GM12878 (cell line): ENCODE results near the gene KRT82. TPM values are rescaled to one million over a fixed set of nuclear protein-coding genes. Genes with fewer than 3 reads are reported as not detected.

Experiments
- ATAC-seq: fragments of 200-7000 bp; cut with Tn5 transposase; 3 replicates; pipeline ENCODE4 v1.9.1; 2020; ENCODE audit warnings: mild to moderate bottlenecking, moderate library complexity
- BruUV-seq: library from RNA; stranded (reverse); fragments of 400-500 nt; replicated peaks from 2 replicates; lab custom pipeline; 2021; lab: Mats Ljungman, UMichigan
- CTCF ChIA-PET: fragments of 300-600 bp; sonication (Branson Sonifier 250); formaldehyde crosslinking; extraction: SDS; loops from one replicate; lab custom pipeline; 2021; ENCODE audit warnings: inconsistent platforms; lab: Yijun Ruan, JAX
- POLR2A ChIA-PET: fragments of 350-600 bp; formaldehyde crosslinking; extraction: SDS; loops from one replicate; lab custom pipeline; 2021; ENCODE audit warnings: inconsistent platforms; lab: Charles Lee
- RAD21 ChIA-PET: fragments of 300-600 bp; sonication (Branson Sonifier 250); formaldehyde crosslinking; loops from one replicate; lab custom pipeline; 2023; ENCODE audit warnings: antibody characterized with exemption; ENCODE audit not compliant: unreplicated experiment; lab: Charles Lee
- SMC1A ChIA-PET: fragments of 300-600 bp; sonication (Branson Sonifier 250); formaldehyde crosslinking; loops from one replicate; lab custom pipeline; 2023; ENCODE audit not compliant: unreplicated experiment, uncharacterized antibody; lab: Charles Lee
- DNase-seq: peaks from one replicate; pipeline ENCODE4 v3.0.0-alpha.2; 2011; ENCODE audit warnings: low read depth, low spot score
- FAIRE-seq: peaks from 3 replicates; lab custom pipeline; 2011; peaks lifted over from hg19 to GRCh38; lab: Jason Lieb, UNC
- H2AFZ ChIP-seq: 2 replicates; pipeline ENCODE4 v1.6.0; 2011; ENCODE audit warnings: low read depth, low read length, control low read depth; ENCODE audit not compliant: control insufficient read depth
- H3K27ac ChIP-seq: 2 replicates; pipeline ENCODE4 v1.5.1; 2011; ENCODE audit warnings: control low read depth; ENCODE audit not compliant: control insufficient read depth, insufficient read depth
- H3K27me3 ChIP-seq, 2 experiments: replicated peaks in 1 of 2; 2 replicates each; pipeline versions ENCODE4 v1.6.0 to v1.6.1; 2011; ENCODE audit warnings: low read length in 1 of 2; ENCODE audit not compliant: control insufficient read depth in 2 of 2, insufficient read depth in 2 of 2
- H3K36me3 ChIP-seq, 2 experiments: 2 replicates each; pipeline ENCODE4 v1.5.1; 2011; ENCODE audit warnings: low read length in 1 of 2; ENCODE audit not compliant: control insufficient read depth in 2 of 2, insufficient read depth in 2 of 2
- H3K4me1 ChIP-seq: 2 replicates; pipeline ENCODE4 v1.6.1; 2011; ENCODE audit warnings: mild to moderate bottlenecking, low read length, moderate library complexity, mixed read lengths; ENCODE audit not compliant: control insufficient read depth, insufficient read depth
- H3K4me2 ChIP-seq: 2 replicates; pipeline ENCODE4 v1.6.0; 2011; ENCODE audit warnings: control low read depth; ENCODE audit not compliant: control insufficient read depth, insufficient read depth
- H3K4me3 ChIP-seq: fragments of 200-600 bp; sonication (generic); 2 replicates; pipeline ENCODE4 v1.5.1; 2016
- H3K79me2 ChIP-seq: 2 replicates; pipeline ENCODE4 v1.6.0; 2011; ENCODE audit warnings: low read length; ENCODE audit not compliant: control insufficient read depth, insufficient read depth
- H3K9ac ChIP-seq: 2 replicates; pipeline ENCODE4 v1.8.0; 2011; ENCODE audit warnings: low read length, control low read depth, mixed read lengths; ENCODE audit not compliant: control insufficient read depth, insufficient read depth
- H3K9me3 ChIP-seq: replicated peaks from 3 replicates; pipeline ENCODE4 v1.5.1; 2011; ENCODE audit warnings: mild to moderate bottlenecking, low read length; ENCODE audit not compliant: control insufficient read depth, insufficient read depth
- H4K20me1 ChIP-seq: 2 replicates; pipeline ENCODE4 v1.6.0; 2011; ENCODE audit not compliant: control insufficient read depth, insufficient read depth
- ESRRA ChIP-seq: IDR thresholded peaks from 2 replicates; pipeline ENCODE4 v1.6.1; 2012; ENCODE audit warnings: mild to moderate bottlenecking, low read length, improper control_type of control experiment
- NFYB ChIP-seq: IDR thresholded peaks from 2 replicates; pipeline ENCODE4 v1.6.1; 2011; ENCODE audit warnings: low read depth, mild to moderate bottlenecking, low read length, improper control_type of control experiment, moderate library complexity; ENCODE audit not compliant: insufficient read depth
- RELA ChIP-seq: fragments of 450-650 bp; IDR thresholded peaks from 2 replicates; pipeline ENCODE4 v1.8.0; 2014; ENCODE audit warnings: borderline replicate concordance; ENCODE audit not compliant: partially characterized antibody
- SMARCA5 ChIP-seq: fragments of 450-650 bp; IDR thresholded peaks from 2 replicates; pipeline ENCODE4 v1.6.1; 2017; ENCODE audit warnings: mild to moderate bottlenecking
- SREBF2 ChIP-seq: IDR thresholded peaks from 2 replicates; pipeline ENCODE4 v1.6.1; 2012; ENCODE audit warnings: mild to moderate bottlenecking, low read length
- STAT1 ChIP-seq: fragments of 450-650 bp; conservative IDR thresholded peaks from 2 replicates; pipeline ENCODE4 v1.6.1; 2014; ENCODE audit warnings: antibody characterized with exemption, mild to moderate bottlenecking
- SUZ12 ChIP-seq: fragments of 200-600 bp; sonication (generic); IDR thresholded peaks from one replicate; pipeline ENCODE4 v1.6.1; 2018; ENCODE audit warnings: antibody characterized with exemption, mild to moderate bottlenecking; ENCODE audit not compliant: unreplicated experiment
- YY1 ChIP-seq: IDR thresholded peaks from 2 replicates; pipeline ENCODE4 v1.6.1; 2011; ENCODE audit warnings: low read depth, mild to moderate bottlenecking, low read length
- ZNF217 ChIP-seq: fragments of 450-650 bp; IDR thresholded peaks from 2 replicates; pipeline ENCODE4 v1.6.1; 2017; ENCODE audit warnings: antibody characterized with exemption, mild to moderate bottlenecking
- WGBS: methylation state at CpG from one replicate; pipeline ENCODE4 v1.1.6; 2016; ENCODE audit warnings: low lambda C conversion rate; ENCODE audit not compliant: insufficient replicate concordance, insufficient coverage; ENCODE audit errors: missing lambda C conversion rate; 5-methylcytosine and 5-hydroxymethylcytosine counted together
- in situ Hi-C: fragments of 300-500 bp; cut with MboI; formaldehyde crosslinking; loops from 9 replicates; pipeline ENCODE4 v1.14.3; 2018; ENCODE audit warnings: mixed read lengths
- intact Hi-C: fragments of 100-400 bp; cut with micrococcal nuclease; formaldehyde crosslinking; loops from one replicate; pipeline ENCODE4 v1.14.2; 2022; ENCODE audit not compliant: unreplicated experiment
- polyA plus RNA-seq, 11 experiments: library from polyadenylated mRNA; depleted of rRNA in 4 of 11; unstranded in 6 of 11; stranded (reverse) in 5 of 11; fragments of >200 nt; fragmentation: Nextera tagmentation in 4 of 11; fragmentation: Illumina TruSeq in 1 of 11; extraction: Ambion mirVana in 4 of 11; extraction: Trizol in 1 of 11; gene quantifications; 1 replicate in 1 of 11; 2 replicates in 10 of 11; pipeline versions ENCODE4 v1.2.1 to v1.2.3, GENCODE V29; 2011 to 2016; ENCODE audit warnings: inconsistent platforms in 2 of 11, missing spikeins in 2 of 11, low read depth in 1 of 11
- total RNA-seq, 4 experiments: library from RNA; depleted of rRNA in 3 of 4; stranded (reverse); fragments of >200 nt in 3 of 4; fragmentation: Illumina TruSeq in 1 of 4; extraction: Trizol in 1 of 4; gene quantifications; 2 replicates each; pipeline versions ENCODE4 v1.2.1 to v1.2.3, GENCODE V29; 2013 to 2021
- TF ChIP-seq, protein P1 (sequence below): fragments of 450-650 bp; IDR thresholded peaks from 2 replicates; pipeline ENCODE4 v1.6.1; 2016; ENCODE audit warnings: mild to moderate bottlenecking, moderate library complexity, borderline replicate concordance
- TF ChIP-seq, protein P2 (sequence below): fragments of 150-350 bp; IDR thresholded peaks from 2 replicates; pipeline ENCODE4 v1.6.1; 2014; ENCODE audit warnings: mild to moderate bottlenecking, low read depth, low read length
- TF ChIP-seq, protein P3 (sequence below): fragments of 450-650 bp; IDR thresholded peaks from 2 replicates; pipeline ENCODE4 v1.6.1; 2017; ENCODE audit warnings: borderline replicate concordance
- TF ChIP-seq, protein P4 (sequence below): fragments of 450-650 bp; formaldehyde crosslinking; IDR thresholded peaks from 2 replicates; pipeline ENCODE4 v1.4.0; 2022; ENCODE audit warnings: mild to moderate bottlenecking, moderate library complexity
- TF ChIP-seq, protein P5 (sequence below): IDR thresholded peaks from 2 replicates; pipeline ENCODE4 v1.6.1; 2012; ENCODE audit warnings: low read depth, low read length, improper control_type of control experiment

The KRT82 gene
- total and polyA plus RNA-seq, 10 of the 15 experiments (the other 5 are each of a cell fraction or from before 2014, with no cell fraction given), result not detected

DNA sequence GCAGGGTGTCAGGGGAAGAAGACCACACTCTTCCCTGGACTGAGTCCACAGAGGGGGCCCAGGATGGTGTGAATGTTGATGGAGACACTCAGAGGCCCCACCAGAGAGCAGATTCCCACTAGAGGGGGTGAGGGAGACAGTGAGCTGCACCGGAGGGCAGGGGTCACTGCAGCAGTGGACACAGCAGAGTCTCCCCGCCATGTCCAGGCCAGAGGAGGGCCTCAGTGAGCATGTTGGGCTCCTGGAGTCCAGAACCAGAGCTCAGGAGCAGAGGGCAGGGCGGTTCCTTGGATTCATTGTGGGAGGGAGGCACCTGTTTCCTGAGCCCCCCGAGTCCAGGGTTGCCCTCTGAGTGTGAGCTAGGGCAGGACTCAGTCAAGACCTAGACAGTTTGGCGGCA, 1.8 kb upstream of the KRT82 start:
- ChIA-PET RAD21 (no interaction called here), SMC1A (no interaction called here), CTCF (no interaction called here), POLR2A (no interaction called here)
- H3K36me3 ChIP-seq, result no peaks in the 10 kb centered on the region
- intact Hi-C loops (no loop called here), in situ Hi-C loops (no loop called here)
- no peaks in the 10 kb centered on the region for H3K79me2 ChIP-seq
- ATAC-seq (no peak), DNase-seq (no peak), FAIRE-seq (no peak)
- no TSS peak for BruUV-seq
- H3K4me2 ChIP-seq, result no peak overlapping the region
- H3K27me3 ChIP-seq, result no peaks in the 10 kb centered on the region; a peak in 2 of 4 replicates
- no peaks in the 10 kb centered on the region for H3K9me3 ChIP-seq
- 4% methylated on average over 5 of the region's 5 CpGs for WGBS
- H3K4me3 ChIP-seq, result no peak overlapping the region
- no peak overlapping the region for H3K9ac ChIP-seq
- no peak overlapping the region for H3K27ac ChIP-seq
- no peak overlapping the region for H2AFZ ChIP-seq
- H3K4me1 ChIP-seq, result no peaks in the 10 kb centered on the region
- no peaks in the 10 kb centered on the region for H4K20me1 ChIP-seq
- TF ChIP-seq SUZ12, result no peak
- TF ChIP-seq NFYB, result no peak
- TF ChIP-seq ESRRA, result no peak
- no peak for TF ChIP-seq STAT1
- TF ChIP-seq ZNF217, result no peak
- no peak for TF ChIP-seq SMARCA5
- no peak for TF ChIP-seq RELA
- no peak for TF ChIP-seq SREBF2
- TF ChIP-seq, protein P1, sequence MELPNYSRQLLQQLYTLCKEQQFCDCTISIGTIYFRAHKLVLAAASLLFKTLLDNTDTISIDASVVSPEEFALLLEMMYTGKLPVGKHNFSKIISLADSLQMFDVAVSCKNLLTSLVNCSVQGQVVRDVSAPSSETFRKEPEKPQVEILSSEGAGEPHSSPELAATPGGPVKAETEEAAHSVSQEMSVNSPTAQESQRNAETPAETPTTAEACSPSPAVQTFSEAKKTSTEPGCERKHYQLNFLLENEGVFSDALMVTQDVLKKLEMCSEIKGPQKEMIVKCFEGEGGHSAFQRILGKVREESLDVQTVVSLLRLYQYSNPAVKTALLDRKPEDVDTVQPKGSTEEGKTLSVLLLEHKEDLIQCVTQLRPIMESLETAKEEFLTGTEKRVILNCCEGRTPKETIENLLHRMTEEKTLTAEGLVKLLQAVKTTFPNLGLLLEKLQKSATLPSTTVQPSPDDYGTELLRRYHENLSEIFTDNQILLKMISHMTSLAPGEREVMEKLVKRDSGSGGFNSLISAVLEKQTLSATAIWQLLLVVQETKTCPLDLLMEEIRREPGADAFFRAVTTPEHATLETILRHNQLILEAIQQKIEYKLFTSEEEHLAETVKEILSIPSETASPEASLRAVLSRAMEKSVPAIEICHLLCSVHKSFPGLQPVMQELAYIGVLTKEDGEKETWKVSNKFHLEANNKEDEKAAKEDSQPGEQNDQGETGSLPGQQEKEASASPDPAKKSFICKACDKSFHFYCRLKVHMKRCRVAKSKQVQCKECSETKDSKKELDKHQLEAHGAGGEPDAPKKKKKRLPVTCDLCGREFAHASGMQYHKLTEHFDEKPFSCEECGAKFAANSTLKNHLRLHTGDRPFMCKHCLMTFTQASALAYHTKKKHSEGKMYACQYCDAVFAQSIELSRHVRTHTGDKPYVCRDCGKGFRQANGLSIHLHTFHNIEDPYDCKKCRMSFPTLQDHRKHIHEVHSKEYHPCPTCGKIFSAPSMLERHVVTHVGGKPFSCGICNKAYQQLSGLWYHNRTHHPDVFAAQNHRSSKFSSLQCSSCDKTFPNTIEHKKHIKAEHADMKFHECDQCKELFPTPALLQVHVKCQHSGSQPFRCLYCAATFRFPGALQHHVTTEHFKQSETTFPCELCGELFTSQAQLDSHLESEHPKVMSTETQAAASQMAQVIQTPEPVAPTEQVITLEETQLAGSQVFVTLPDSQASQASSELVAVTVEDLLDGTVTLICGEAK, result no peak
- TF ChIP-seq, protein P2, sequence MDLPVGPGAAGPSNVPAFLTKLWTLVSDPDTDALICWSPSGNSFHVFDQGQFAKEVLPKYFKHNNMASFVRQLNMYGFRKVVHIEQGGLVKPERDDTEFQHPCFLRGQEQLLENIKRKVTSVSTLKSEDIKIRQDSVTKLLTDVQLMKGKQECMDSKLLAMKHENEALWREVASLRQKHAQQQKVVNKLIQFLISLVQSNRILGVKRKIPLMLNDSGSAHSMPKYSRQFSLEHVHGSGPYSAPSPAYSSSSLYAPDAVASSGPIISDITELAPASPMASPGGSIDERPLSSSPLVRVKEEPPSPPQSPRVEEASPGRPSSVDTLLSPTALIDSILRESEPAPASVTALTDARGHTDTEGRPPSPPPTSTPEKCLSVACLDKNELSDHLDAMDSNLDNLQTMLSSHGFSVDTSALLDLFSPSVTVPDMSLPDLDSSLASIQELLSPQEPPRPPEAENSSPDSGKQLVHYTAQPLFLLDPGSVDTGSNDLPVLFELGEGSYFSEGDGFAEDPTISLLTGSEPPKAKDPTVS, result no peak
- TF ChIP-seq, protein P3, sequence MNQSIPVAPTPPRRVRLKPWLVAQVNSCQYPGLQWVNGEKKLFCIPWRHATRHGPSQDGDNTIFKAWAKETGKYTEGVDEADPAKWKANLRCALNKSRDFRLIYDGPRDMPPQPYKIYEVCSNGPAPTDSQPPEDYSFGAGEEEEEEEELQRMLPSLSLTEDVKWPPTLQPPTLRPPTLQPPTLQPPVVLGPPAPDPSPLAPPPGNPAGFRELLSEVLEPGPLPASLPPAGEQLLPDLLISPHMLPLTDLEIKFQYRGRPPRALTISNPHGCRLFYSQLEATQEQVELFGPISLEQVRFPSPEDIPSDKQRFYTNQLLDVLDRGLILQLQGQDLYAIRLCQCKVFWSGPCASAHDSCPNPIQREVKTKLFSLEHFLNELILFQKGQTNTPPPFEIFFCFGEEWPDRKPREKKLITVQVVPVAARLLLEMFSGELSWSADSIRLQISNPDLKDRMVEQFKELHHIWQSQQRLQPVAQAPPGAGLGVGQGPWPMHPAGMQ, result no peak
- TF ChIP-seq, protein P4, sequence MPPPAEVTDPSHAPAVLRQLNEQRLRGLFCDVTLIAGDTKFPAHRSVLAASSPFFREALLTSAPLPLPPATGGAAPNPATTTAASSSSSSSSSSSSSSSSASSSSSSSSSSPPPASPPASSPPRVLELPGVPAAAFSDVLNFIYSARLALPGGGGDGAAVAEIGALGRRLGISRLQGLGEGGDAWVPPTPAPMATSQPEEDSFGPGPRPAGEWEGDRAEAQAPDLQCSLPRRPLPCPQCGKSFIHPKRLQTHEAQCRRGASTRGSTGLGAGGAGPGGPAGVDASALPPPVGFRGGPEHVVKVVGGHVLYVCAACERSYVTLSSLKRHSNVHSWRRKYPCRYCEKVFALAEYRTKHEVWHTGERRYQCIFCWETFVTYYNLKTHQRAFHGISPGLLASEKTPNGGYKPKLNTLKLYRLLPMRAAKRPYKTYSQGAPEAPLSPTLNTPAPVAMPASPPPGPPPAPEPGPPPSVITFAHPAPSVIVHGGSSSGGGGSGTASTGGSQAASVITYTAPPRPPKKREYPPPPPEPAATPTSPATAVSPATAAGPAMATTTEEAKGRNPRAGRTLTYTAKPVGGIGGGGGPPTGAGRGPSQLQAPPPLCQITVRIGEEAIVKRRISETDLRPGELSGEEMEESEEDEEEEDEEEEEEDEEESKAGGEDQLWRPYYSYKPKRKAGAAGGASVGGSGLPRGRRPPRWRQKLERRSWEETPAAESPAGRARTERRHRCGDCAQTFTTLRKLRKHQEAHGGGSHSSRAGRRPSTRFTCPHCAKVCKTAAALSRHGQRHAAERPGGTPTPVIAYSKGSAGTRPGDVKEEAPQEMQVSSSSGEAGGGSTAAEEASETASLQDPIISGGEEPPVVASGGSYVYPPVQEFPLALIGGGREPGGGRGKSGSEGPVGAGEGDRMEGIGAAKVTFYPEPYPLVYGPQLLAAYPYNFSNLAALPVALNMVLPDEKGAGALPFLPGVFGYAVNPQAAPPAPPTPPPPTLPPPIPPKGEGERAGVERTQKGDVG (CRISPR knock-in tag), result no peak
- no peak for TF ChIP-seq YY1
- TF ChIP-seq, protein P5, sequence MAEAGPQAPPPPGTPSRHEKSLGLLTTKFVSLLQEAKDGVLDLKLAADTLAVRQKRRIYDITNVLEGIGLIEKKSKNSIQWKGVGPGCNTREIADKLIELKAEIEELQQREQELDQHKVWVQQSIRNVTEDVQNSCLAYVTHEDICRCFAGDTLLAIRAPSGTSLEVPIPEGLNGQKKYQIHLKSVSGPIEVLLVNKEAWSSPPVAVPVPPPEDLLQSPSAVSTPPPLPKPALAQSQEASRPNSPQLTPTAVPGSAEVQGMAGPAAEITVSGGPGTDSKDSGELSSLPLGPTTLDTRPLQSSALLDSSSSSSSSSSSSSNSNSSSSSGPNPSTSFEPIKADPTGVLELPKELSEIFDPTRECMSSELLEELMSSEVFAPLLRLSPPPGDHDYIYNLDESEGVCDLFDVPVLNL, result no peak
